ENCODE results near the gene ROBO3.

- TF ChIP-seq CTCF (IDR thresholded peaks at IDR 0.05) (no peak), POLR2A (IDR thresholded peaks at IDR 0.05) (no peak), POLR2AphosphoS5 (IDR thresholded peaks at IDR 0.05; ENCODE audit: insufficient read depth in 1 of 2, low read depth in 1 of 2) (no peak)
Measured at GRCh38 chr11:124896821-124897391, 31.7 kb downstream of the ROBO3 start.

All from vagina (tissue), 2 donors.